MM.1S (cell line): ENCODE data around the gene NPC1.

ENCODE experiments used
- CTCF ChIP-seq: fragments of 300-600 bp; sonication (generic); IDR thresholded peaks from 2 replicates; pipeline ENCODE4 v1.5.1; 2016; ENCODE audit warnings: antibody characterized with exemption, low read length, mixed read lengths
- EZH2 ChIP-seq: fragments of 300-600 bp; sonication (generic); optimal IDR thresholded peaks from 2 replicates; pipeline ENCODE3; 2017; ENCODE audit warnings: low read depth, mild to moderate bottlenecking, antibody characterized with exemption, low read length, mixed read lengths
- EZH2phosphoT487 ChIP-seq: fragments of 300-600 bp; sonication (generic); IDR thresholded peaks from 2 replicates; pipeline ENCODE4 v1.6.1; 2018; ENCODE audit warnings: antibody characterized with exemption, low read length

- TF ChIP-seq CTCF (no peak), EZH2phosphoT487 (no peak), EZH2 (no peak)
These were observed 30.0 kb upstream of the NPC1 start for GRCh38 chr18:23616258-23616657.
